OCI-LY7 (cell line): ENCODE measurements around the gene OARD1.

Experiments used
- CTCF ChIP-seq: fragments of 200-600 bp; sonication (generic); conservative IDR thresholded peaks from 2 replicates; pipeline ENCODE4 v1.5.1; 2014; ENCODE audit warnings: mild to moderate bottlenecking, antibody characterized with exemption, low read length, moderate library complexity, mixed read lengths
- EZH2phosphoT487 ChIP-seq: fragments of 200-600 bp; sonication (generic); IDR thresholded peaks from 2 replicates; pipeline ENCODE4 v1.6.1; 2018; ENCODE audit warnings: low read depth, borderline replicate concordance, mild to moderate bottlenecking, mixed run types, antibody characterized with exemption, low read length, moderate library complexity, mixed read lengths

DNA sequence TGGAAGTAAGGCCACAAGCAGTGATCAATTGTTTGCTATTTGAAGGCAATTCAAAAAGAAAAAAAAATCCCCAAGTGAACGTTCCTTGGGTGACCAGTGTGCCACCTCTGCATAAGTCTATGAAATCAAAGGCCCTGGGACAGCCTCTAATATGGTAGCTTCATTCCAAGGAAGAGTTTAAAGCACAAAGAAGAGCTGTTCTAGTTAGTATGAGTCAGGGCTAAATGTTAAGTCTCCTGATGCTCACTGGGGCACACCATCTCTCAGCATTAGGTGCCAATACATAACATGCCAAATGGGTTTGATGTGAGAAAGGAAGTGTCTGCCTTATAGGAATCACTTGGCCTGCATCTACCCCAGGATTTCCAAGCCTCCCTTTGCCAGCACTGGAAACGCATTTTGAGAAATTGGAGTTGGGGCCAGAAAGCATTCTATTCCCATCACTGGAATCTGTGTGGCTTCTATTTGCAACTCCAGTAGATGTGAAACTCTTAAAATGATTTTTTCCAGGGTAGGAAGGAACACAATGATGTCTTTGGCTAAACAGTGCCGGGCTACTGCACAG lies 46.1 kb downstream of the OARD1 start:
- TF ChIP-seq CTCF (no peak), EZH2phosphoT487 (no peak)
